ENCODE results near the gene PATE2.

Gene PATE2

GRCh38 chr11:125778728-125779127 is at the start of gene PATE2:
Gene PATE2, minus strand, starts transcription at chr11:125778828. Its CDS starts 55 bp downstream, at chr11:125778773.
- no peak for DNase-seq (ENCODE audit: low read depth)
- H3K4me3 ChIP-seq (ENCODE audit: low read length), result no peak within 1 kb of the TSS
- TF ChIP-seq, protein P1, sequence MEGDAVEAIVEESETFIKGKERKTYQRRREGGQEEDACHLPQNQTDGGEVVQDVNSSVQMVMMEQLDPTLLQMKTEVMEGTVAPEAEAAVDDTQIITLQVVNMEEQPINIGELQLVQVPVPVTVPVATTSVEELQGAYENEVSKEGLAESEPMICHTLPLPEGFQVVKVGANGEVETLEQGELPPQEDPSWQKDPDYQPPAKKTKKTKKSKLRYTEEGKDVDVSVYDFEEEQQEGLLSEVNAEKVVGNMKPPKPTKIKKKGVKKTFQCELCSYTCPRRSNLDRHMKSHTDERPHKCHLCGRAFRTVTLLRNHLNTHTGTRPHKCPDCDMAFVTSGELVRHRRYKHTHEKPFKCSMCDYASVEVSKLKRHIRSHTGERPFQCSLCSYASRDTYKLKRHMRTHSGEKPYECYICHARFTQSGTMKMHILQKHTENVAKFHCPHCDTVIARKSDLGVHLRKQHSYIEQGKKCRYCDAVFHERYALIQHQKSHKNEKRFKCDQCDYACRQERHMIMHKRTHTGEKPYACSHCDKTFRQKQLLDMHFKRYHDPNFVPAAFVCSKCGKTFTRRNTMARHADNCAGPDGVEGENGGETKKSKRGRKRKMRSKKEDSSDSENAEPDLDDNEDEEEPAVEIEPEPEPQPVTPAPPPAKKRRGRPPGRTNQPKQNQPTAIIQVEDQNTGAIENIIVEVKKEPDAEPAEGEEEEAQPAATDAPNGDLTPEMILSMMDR (conservative IDR thresholded peaks at IDR 0.05; ENCODE audit: low read depth, low read length), result no peak

GRCh38 chr11:125807909-125808308 is 29.3 kb upstream of the PATE2 start:
- TF ChIP-seq, protein P1 (conservative IDR thresholded peaks at IDR 0.05; ENCODE audit: low read depth, low read length), result no peak
- H3K4me3 ChIP-seq (ENCODE audit: low read length), result no peak overlapping the region
- no peak for DNase-seq (ENCODE audit: low read depth)

- TF ChIP-seq, protein P1 (conservative IDR thresholded peaks at IDR 0.05; ENCODE audit: low read depth, low read length), result no peak
Observed at GRCh38 chr11:125802387-125802786, 23.8 kb upstream of the PATE2 start.

GRCh38 chr11:125799808-125800207 is 21.2 kb upstream of the PATE2 start:
- DNase-seq (ENCODE audit: low read depth), result no peak
- TF ChIP-seq, protein P1 (conservative IDR thresholded peaks at IDR 0.05; ENCODE audit: low read depth, low read length), result no peak
- no peak overlapping the region for H3K4me3 ChIP-seq (ENCODE audit: low read length)

More at GRCh38 chr11:125802387-125802786, 23.8 kb upstream of the PATE2 start:
- no peak overlapping the region for H3K4me3 ChIP-seq (ENCODE audit: low read length)
- DNase-seq (ENCODE audit: low read depth), result no peak

DNA sequence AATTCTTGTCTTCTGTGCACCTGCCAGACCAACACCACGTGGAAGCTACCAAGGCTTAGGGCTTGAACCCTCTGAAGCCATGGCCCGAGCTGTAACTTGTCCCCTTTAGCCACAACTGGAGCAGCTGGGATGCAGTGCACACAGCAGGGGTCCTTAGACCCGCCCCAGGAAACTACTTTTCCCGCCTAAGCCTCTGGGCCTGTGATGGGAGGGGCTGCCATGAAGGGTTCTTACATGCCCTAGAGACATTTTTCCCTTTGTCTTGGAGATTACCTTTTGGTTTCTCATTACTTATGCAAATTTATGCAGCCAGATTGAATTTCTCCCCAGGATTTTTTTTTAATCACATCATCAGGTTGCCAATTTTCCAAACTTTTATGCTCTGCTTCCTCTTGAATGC is 19.0 kb upstream of the PATE2 start:
- TF ChIP-seq, protein P1 (conservative IDR thresholded peaks at IDR 0.05; ENCODE audit: low read depth, low read length), result no peak
- no peak for DNase-seq (ENCODE audit: low read depth)
- H3K4me3 ChIP-seq (ENCODE audit: low read length), result no peak overlapping the region

- TF ChIP-seq, protein P1 (conservative IDR thresholded peaks at IDR 0.05; ENCODE audit: low read depth, low read length), result no peak
- H3K4me3 ChIP-seq (ENCODE audit: low read length), result no peak overlapping the region
- DNase-seq (ENCODE audit: low read depth), result no peak
Observed at GRCh38 chr11:125790825-125791224, 12.2 kb upstream of the PATE2 start.

DNA sequence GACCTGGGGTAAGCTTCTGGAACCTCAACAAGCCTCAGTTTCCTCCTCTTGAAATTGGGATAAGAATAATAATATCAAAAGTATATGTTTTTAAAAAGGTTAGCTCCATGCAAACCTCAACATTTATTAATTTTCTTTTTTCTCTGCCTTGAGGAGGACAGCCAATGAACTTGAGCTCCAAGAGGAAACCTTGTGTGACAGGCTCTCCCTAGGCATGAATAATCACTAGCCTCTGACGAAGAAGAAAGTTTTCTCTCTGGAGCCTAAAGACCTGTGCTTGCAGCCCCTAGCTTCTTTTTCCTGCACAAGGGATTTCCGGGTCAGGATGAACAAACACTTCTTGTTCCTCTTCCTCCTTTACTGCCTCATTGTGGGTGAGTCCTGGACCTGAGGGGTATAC is 9.2 kb upstream of the PATE2 start, which contains the start of gene PATE3:
Gene PATE3 (plus strand): TSS at position 301 of the 400 bp plus-strand sequence. CDS start 25 bp downstream, at position 326.
- no peak for DNase-seq (ENCODE audit: low read depth)
- TF ChIP-seq, protein P1 (conservative IDR thresholded peaks at IDR 0.05; ENCODE audit: low read depth, low read length), result no peak

More for the DNA sequence above, 9.2 kb upstream of the PATE2 start, which contains the start of gene PATE3:
- no peak within 1 kb of the TSS for H3K4me3 ChIP-seq (ENCODE audit: low read length)

All from retinal pigment epithelial cell (primary cell).